SK-N-SH treated with all-trans-retinoic acid at 6 μM for 48 hours (cell line): ENCODE data around the gene PDE6A.
"Not testable (repeated sequence)": the region's sequence is repeated elsewhere in the genome, so short reads cannot be mapped to it uniquely, and the experiment has no call there.

Experiments
- ATAC-seq: fragments of 200-7000 bp; cut with Tn5 transposase; 3 replicates; pipeline ENCODE4 v1.9.1; 2020; ENCODE audit warnings: mild to moderate bottlenecking, moderate library complexity
- ARNTL ChIP-seq: fragments of 450-650 bp; formaldehyde crosslinking; IDR thresholded peaks from 2 replicates; pipeline ENCODE4 v1.5.0; 2020; ENCODE audit warnings: low read depth, mild to moderate bottlenecking, moderate library complexity, borderline replicate concordance
- BACH2 ChIP-seq: fragments of 250-450 bp; sonication (Bioruptor Pico); IDR thresholded peaks from 2 replicates; pipeline ENCODE4 v1.9.0; 2021; ENCODE audit warnings: mild to moderate bottlenecking, borderline replicate concordance
- CREB5 ChIP-seq: fragments of 250-450 bp; sonication (Bioruptor Pico); IDR thresholded peaks from 2 replicates; pipeline ENCODE4 v1.5.1; 2020; ENCODE audit warnings: low read depth, mild to moderate bottlenecking, moderate library complexity
- CSDC2 ChIP-seq: fragments of 250-450 bp; sonication (Bioruptor Pico); IDR thresholded peaks from 2 replicates; pipeline ENCODE4 v1.5.0; 2020; ENCODE audit warnings: mild to moderate bottlenecking, moderate library complexity
- CSRNP3 ChIP-seq: fragments of 250-450 bp; sonication (Bioruptor Pico); IDR thresholded peaks from 2 replicates; pipeline ENCODE4 v1.5.1; 2021; ENCODE audit warnings: mild to moderate bottlenecking, moderate library complexity
- ESRRG ChIP-seq: fragments of 250-450 bp; sonication (Bioruptor Pico); IDR thresholded peaks from 2 replicates; pipeline ENCODE4 v1.6.1; 2021; ENCODE audit warnings: mild to moderate bottlenecking
- ISL1 ChIP-seq: fragments of 250-450 bp; sonication (Bioruptor Pico); IDR thresholded peaks from 2 replicates; pipeline ENCODE4 v2.1.2; 2022; ENCODE audit warnings: mild to moderate bottlenecking, moderate library complexity
- OSR1 ChIP-seq: fragments of 250-450 bp; sonication (Bioruptor Pico); IDR thresholded peaks from 2 replicates; pipeline ENCODE4 v1.8.0; 2022; ENCODE audit warnings: moderate library complexity, mild to moderate bottlenecking, inconsistent platforms
- PATZ1 ChIP-seq: fragments of 250-450 bp; sonication (Bioruptor Pico); IDR thresholded peaks from 2 replicates; pipeline ENCODE4 v1.8.0; 2020; ENCODE audit warnings: mild to moderate bottlenecking, moderate library complexity, borderline replicate concordance
- POU6F1 ChIP-seq: fragments of 250-450 bp; sonication (Bioruptor Pico); IDR thresholded peaks from 2 replicates; pipeline ENCODE4 v1.8.0; 2021; ENCODE audit warnings: low read depth, mild to moderate bottlenecking, moderate library complexity, borderline replicate concordance
- PPARA ChIP-seq: fragments of 250-450 bp; sonication (Bioruptor Pico); IDR thresholded peaks from 2 replicates; pipeline ENCODE4 v1.5.0; 2020; ENCODE audit warnings: mild to moderate bottlenecking, borderline replicate concordance
- RARB ChIP-seq: fragments of 250-450 bp; sonication (Bioruptor Pico); IDR thresholded peaks from 2 replicates; pipeline ENCODE4 v1.8.0; 2021; ENCODE audit warnings: mild to moderate bottlenecking, moderate library complexity
- TOX ChIP-seq: fragments of 250-450 bp; sonication (Bioruptor Pico); IDR thresholded peaks from 2 replicates; pipeline ENCODE4 v1.8.0; 2021; ENCODE audit warnings: mild to moderate bottlenecking, moderate library complexity, borderline replicate concordance
- TSHZ2 ChIP-seq: fragments of 250-450 bp; sonication (Bioruptor Pico); IDR thresholded peaks from 2 replicates; pipeline ENCODE4 v1.5.0; 2020; ENCODE audit warnings: mild to moderate bottlenecking, moderate library complexity
- ZC3H10 ChIP-seq: fragments of 250-450 bp; sonication (Bioruptor Pico); IDR thresholded peaks from 2 replicates; pipeline ENCODE4 v1.5.1; 2021; ENCODE audit warnings: mild to moderate bottlenecking, moderate library complexity
- ZFP3 ChIP-seq: fragments of 250-450 bp; sonication (Bioruptor Pico); IDR thresholded peaks from 2 replicates; pipeline ENCODE4 v1.5.0; 2020; ENCODE audit warnings: mild to moderate bottlenecking, moderate library complexity
- ZFP30 ChIP-seq: fragments of 450-650 bp; formaldehyde crosslinking; IDR thresholded peaks from 2 replicates; pipeline ENCODE4 v1.5.0; 2022; ENCODE audit warnings: mild to moderate bottlenecking, moderate library complexity
- ZNF565 ChIP-seq: fragments of 450-650 bp; formaldehyde crosslinking; conservative IDR thresholded peaks from 2 replicates; pipeline ENCODE4 v1.5.0; 2020; ENCODE audit warnings: low read depth, mild to moderate bottlenecking, moderate library complexity
- ZNF70 ChIP-seq: fragments of 450-650 bp; formaldehyde crosslinking; IDR thresholded peaks from 2 replicates; pipeline ENCODE4 v1.5.0; 2020; ENCODE audit warnings: mild to moderate bottlenecking, moderate library complexity
- ZNF8 ChIP-seq: fragments of 450-650 bp; formaldehyde crosslinking; IDR thresholded peaks from 2 replicates; pipeline ENCODE4 v1.5.0; 2020; ENCODE audit warnings: mild to moderate bottlenecking, moderate library complexity

Gene PDE6A

GRCh38 chr5:149886060-149886459, 58.5 kb downstream of the PDE6A start:
- TF ChIP-seq RARB (CRISPR knock-in tag) (no peak), ZFP3 (CRISPR knock-in tag) (no peak), POU6F1 (no peak)
- ATAC-seq, result no peak

GRCh38 chr5:149885513-149885912, 59.1 kb downstream of the PDE6A start:
- TF ChIP-seq POU6F1 (no peak), BACH2 (CRISPR knock-in tag) (no peak), ZNF8 (CRISPR knock-in tag) (no peak), ISL1 (CRISPR knock-in tag) (no peak), CSDC2 (no peak), ESRRG (CRISPR knock-in tag) (no peak), ZNF565 (no peak), PPARA (CRISPR knock-in tag) (no peak), ZNF70 (no peak), ARNTL (no peak), PATZ1 (no peak), TSHZ2 (CRISPR knock-in tag) (no peak)
- no peak for ATAC-seq

GRCh38 chr5:149883550-149883949, 61.0 kb downstream of the PDE6A start:
- no peak for ATAC-seq
- TF ChIP-seq ZNF565 (no peak), CREB5 (CRISPR knock-in tag) (no peak), ZC3H10 (CRISPR knock-in tag) (no peak), PPARA (CRISPR knock-in tag) (no peak), ZNF70 (no peak), CSRNP3 (no peak), ZNF8 (CRISPR knock-in tag) (no peak), ZFP3 (CRISPR knock-in tag) (no peak), TOX (CRISPR knock-in tag) (no peak), ZFP30 (CRISPR knock-in tag) (no peak), ARNTL (no peak), POU6F1 (no peak), ESRRG (CRISPR knock-in tag) (no peak), OSR1 (no peak)

- not testable (repeated sequence) for ATAC-seq
Observed at GRCh38 chr5:149882633-149883032, 62.0 kb downstream of the PDE6A start.
